ENCODE measurements around the gene WDR70. TPM values are rescaled to one million over a fixed set of nuclear protein-coding genes. Genes with fewer than 3 reads are reported as not detected.
"Not testable (repeated sequence)": the region's sequence is repeated elsewhere in the genome, so short reads cannot be mapped to it uniquely, and the experiment has no call there.

Gene WDR70
- total RNA-seq, 4 donors from 2014 or later = 20.0 to 60.0 (median 23.0) TPM

DNA sequence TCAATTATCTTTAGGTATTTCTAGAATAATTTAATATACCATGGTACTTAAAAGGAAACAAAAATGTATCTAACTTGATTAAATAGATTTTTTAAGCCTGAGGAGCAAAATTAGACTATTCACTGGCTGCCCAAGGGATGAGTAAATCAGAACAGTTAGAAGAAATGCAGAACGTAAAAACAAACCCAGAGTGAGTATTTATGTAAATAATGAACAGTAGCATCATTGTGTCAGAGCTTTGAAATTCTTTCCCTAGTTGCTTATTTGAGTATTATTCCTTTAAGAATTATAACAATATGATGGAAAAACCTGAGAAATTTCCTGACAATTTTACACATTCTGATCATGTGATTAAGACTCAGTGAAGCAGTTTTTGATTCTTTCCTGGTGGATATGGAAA lies 259.8 kb downstream of the WDR70 start:
- Histone ChIP-seq H3K9me3 (no peaks in the 10 kb centered on the region), H3K4me3 (no peak overlapping the region), H3K4me1 (no peaks in the 10 kb centered on the region), H3K36me3 (no peaks in the 10 kb centered on the region), H3K27ac (no peak overlapping the region), H3K27me3 (no peaks in the 10 kb centered on the region)
- no peak for TF ChIP-seq POLR2A (IDR thresholded peaks at IDR 0.05)
- no peak for TF ChIP-seq EP300 (IDR thresholded peaks at IDR 0.05)
- TF ChIP-seq, protein P1, sequence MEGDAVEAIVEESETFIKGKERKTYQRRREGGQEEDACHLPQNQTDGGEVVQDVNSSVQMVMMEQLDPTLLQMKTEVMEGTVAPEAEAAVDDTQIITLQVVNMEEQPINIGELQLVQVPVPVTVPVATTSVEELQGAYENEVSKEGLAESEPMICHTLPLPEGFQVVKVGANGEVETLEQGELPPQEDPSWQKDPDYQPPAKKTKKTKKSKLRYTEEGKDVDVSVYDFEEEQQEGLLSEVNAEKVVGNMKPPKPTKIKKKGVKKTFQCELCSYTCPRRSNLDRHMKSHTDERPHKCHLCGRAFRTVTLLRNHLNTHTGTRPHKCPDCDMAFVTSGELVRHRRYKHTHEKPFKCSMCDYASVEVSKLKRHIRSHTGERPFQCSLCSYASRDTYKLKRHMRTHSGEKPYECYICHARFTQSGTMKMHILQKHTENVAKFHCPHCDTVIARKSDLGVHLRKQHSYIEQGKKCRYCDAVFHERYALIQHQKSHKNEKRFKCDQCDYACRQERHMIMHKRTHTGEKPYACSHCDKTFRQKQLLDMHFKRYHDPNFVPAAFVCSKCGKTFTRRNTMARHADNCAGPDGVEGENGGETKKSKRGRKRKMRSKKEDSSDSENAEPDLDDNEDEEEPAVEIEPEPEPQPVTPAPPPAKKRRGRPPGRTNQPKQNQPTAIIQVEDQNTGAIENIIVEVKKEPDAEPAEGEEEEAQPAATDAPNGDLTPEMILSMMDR (IDR thresholded peaks at IDR 0.05) = no peak
- TF ChIP-seq POLR2AphosphoS5 (IDR thresholded peaks at IDR 0.05) = no peak
- DNase-seq (ENCODE audit: low spot score in 2 of 2) = no peak
- 54% methylated on average over 1 of the region's 1 CpG for WGBS

DNA sequence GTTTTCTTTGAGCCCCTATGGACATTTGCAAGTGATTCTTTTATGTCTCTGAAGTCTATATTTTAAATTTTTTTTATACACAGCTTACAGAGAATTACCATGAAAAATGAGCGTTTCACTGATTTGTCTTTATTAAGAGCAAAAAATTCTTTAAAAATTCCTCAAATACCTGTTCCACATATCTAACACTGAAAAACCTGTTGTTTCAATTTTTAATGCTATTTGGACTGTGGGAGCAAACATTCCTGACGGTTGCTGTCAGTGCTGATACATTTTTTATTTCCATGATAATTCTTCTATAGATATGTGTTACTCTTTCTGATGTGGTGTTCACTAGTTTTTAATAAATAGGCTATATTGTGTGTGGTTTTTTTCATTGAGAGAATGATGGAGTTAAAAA lies 261.0 kb downstream of the WDR70 start:
- no peak for DNase-seq (ENCODE audit: low spot score in 2 of 2)
- no peak for TF ChIP-seq POLR2A (IDR thresholded peaks at IDR 0.05)
- no peak for TF ChIP-seq POLR2AphosphoS5 (IDR thresholded peaks at IDR 0.05)
- no peak for TF ChIP-seq EP300 (IDR thresholded peaks at IDR 0.05)
- TF ChIP-seq, protein P1 (IDR thresholded peaks at IDR 0.05) = no peak

GRCh38 chr5:37641933-37642332 lies 262.8 kb downstream of the WDR70 start:
- Histone ChIP-seq H3K27me3 (no peaks in the 10 kb centered on the region), H3K9me3 (peaks cover 8% of the 10 kb centered on the region), H3K36me3 (no peaks in the 10 kb centered on the region), H3K4me1 (no peaks in the 10 kb centered on the region), H3K27ac (no peak overlapping the region), H3K4me3 (no peak overlapping the region)
- no peak for DNase-seq (ENCODE audit: low spot score in 2 of 2)
- TF ChIP-seq, protein P1 (IDR thresholded peaks at IDR 0.05) = no peak
- TF ChIP-seq POLR2AphosphoS5 (IDR thresholded peaks at IDR 0.05) = no peak
- WGBS = 46% methylated on average over 1 of the region's 1 CpG

More for the DNA sequence above, 261.0 kb downstream of the WDR70 start:
- Histone ChIP-seq H3K36me3 (no peaks in the 10 kb centered on the region), H3K4me1 (no peaks in the 10 kb centered on the region), H3K4me3 (no peak overlapping the region), H3K27ac (no peak overlapping the region), H3K9me3 (peaks cover 8% of the 10 kb centered on the region), H3K27me3 (no peaks in the 10 kb centered on the region)
- 61% methylated on average over 2 of the region's 2 CpGs for WGBS

DNA sequence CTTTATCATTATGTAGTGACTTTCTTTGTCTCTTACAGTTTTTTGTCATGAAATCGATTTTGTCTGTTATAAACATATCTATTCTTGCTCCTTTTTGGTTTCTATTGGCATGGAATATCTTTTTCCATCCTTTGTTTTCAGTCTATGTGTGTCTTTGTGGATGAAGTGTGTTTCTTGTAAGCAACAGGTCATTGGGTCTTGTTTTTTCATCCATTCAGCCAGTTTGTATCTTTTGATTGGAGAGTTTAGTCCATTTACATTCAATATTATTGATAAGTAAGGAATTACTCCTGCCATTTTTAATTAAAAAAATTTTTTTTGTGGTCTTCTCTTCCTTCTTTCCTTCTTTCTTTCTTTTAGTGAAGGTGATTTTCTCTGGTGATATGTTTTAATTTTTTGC lies 266.6 kb downstream of the WDR70 start:
- WGBS = 100% methylated on average over 1 of the region's 1 CpG
- DNase-seq (ENCODE audit: low spot score in 2 of 2) = no peak

DNA sequence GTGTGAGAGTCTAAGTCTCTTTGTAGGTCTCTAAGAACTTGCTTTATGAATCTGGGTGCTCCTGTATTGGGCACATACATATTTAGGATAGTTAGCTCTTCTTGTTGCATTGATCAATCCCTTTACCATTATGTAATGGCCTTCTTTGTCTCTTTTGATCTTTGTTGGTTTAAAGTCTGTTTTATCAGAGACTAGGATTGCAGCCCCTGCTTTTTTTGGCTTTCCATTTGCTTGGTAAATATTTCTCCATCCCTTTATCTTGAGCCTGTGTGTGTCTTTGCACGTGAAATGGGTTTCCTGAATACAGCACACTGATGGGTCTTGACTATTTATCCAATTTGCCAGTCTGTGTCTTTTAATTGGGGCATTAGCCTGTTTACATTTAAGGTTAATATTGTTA lies 275.4 kb downstream of the WDR70 start:
- not testable (repeated sequence) for H3K4me1 ChIP-seq; H3K9me3 ChIP-seq; H3K27ac ChIP-seq; H3K27me3 ChIP-seq; H3K4me3 ChIP-seq; H3K36me3 ChIP-seq; DNase-seq (ENCODE audit: low spot score in 2 of 2)
- 97% methylated on average over 1 of the region's 1 CpG for WGBS

More for the DNA sequence above, 266.6 kb downstream of the WDR70 start:
- Histone ChIP-seq H3K4me3 (no peak overlapping the region), H3K27me3 (no peaks in the 10 kb centered on the region), H3K9me3 (peaks cover 8% of the 10 kb centered on the region), H3K27ac (no peak overlapping the region), H3K36me3 (no peaks in the 10 kb centered on the region), H3K4me1 (no peaks in the 10 kb centered on the region)
- no peak for TF ChIP-seq EP300 (IDR thresholded peaks at IDR 0.05)
- no peak for TF ChIP-seq POLR2AphosphoS5 (IDR thresholded peaks at IDR 0.05)
- no peak for TF ChIP-seq POLR2A (IDR thresholded peaks at IDR 0.05)
- TF ChIP-seq, protein P1 (IDR thresholded peaks at IDR 0.05) = no peak

- no peaks in the 10 kb centered on the region for H3K27me3 ChIP-seq
- peaks cover 7% of the 10 kb centered on the region for H3K4me1 ChIP-seq
- WGBS = 79% methylated on average over 3 of the region's 4 CpGs
- H3K27ac ChIP-seq = no peak overlapping the region
- TF ChIP-seq, protein P1 (IDR thresholded peaks at IDR 0.05) = no peak
- no peak for TF ChIP-seq POLR2A (IDR thresholded peaks at IDR 0.05)
- TF ChIP-seq EP300 (IDR thresholded peaks at IDR 0.05) = no peak
- no peak for TF ChIP-seq POLR2AphosphoS5 (IDR thresholded peaks at IDR 0.05)
- no peaks in the 10 kb centered on the region for H3K36me3 ChIP-seq
- no peaks in the 10 kb centered on the region for H3K9me3 ChIP-seq
- no peak overlapping the region for H3K4me3 ChIP-seq
- DNase-seq (ENCODE audit: low spot score in 2 of 2) = no peak
These were observed 277.9 kb downstream of the WDR70 start for GRCh38 chr5:37657046-37657445.

Data from suprapubic skin (tissue), 4 donors.